NT2/D1 (cell line): ENCODE data around the gene DIAPH2.

ENCODE experiments used
- DNase-seq: peaks from one replicate; pipeline ENCODE4 v3.0.0-alpha.2; 2011; ENCODE audit warnings: low read depth, low spot score
- H3K27me3 ChIP-seq: 2 replicates; pipeline ENCODE4 v1.6.0; 2011; ENCODE audit warnings: mild to moderate bottlenecking; ENCODE audit not compliant: insufficient read length, insufficient read depth
- H3K36me3 ChIP-seq: 2 replicates; pipeline ENCODE4 v1.6.1; 2011; ENCODE audit warnings: mild to moderate bottlenecking, low read length, mixed read lengths; ENCODE audit not compliant: insufficient read depth, insufficient read length
- H3K4me1 ChIP-seq: 2 replicates; pipeline ENCODE4 v1.5.1; 2011; ENCODE audit not compliant: insufficient read depth, insufficient read length
- H3K4me3 ChIP-seq: 2 replicates; pipeline ENCODE4 v1.5.1; 2011; ENCODE audit warnings: low read depth; ENCODE audit not compliant: insufficient read length
- H3K9ac ChIP-seq: 2 replicates; pipeline ENCODE4 v1.6.0; 2011; ENCODE audit warnings: low read depth; ENCODE audit not compliant: insufficient read length
- H3K9me3 ChIP-seq: 2 replicates; pipeline ENCODE4 v1.5.1; 2011; ENCODE audit warnings: mild to moderate bottlenecking, low read length; ENCODE audit not compliant: insufficient read depth
- SUZ12 ChIP-seq: IDR thresholded peaks from 2 replicates; pipeline ENCODE4 v1.6.1; 2011; ENCODE audit not compliant: insufficient read length, insufficient read depth; ENCODE audit errors: extremely low read depth
- YY1 ChIP-seq: IDR thresholded peaks from 2 replicates; pipeline ENCODE4 v1.6.1; 2011; ENCODE audit not compliant: insufficient read length, insufficient read depth
- ZNF274 ChIP-seq: IDR thresholded peaks from 2 replicates; pipeline ENCODE4 v1.6.1; 2011; ENCODE audit warnings: mild to moderate bottlenecking, low read depth, low read length

DIAPH2 gene

GRCh38 chrX:97210501-97210900 is 525.9 kb downstream of the DIAPH2 start:
- TF ChIP-seq YY1 (no peak), ZNF274 (no peak), SUZ12 (no peak)
- no peak for DNase-seq
- Histone ChIP-seq H3K36me3 (no peaks in the 10 kb centered on the region), H3K4me3 (no peak overlapping the region), H3K4me1 (no peaks in the 10 kb centered on the region), H3K9me3 (no peaks in the 10 kb centered on the region), H3K9ac (no peak overlapping the region), H3K27me3 (no peaks in the 10 kb centered on the region)

GRCh38 chrX:97211070-97211469 is 526.4 kb downstream of the DIAPH2 start:
- Histone ChIP-seq H3K4me1 (no peaks in the 10 kb centered on the region), H3K9me3 (no peaks in the 10 kb centered on the region), H3K9ac (no peak overlapping the region), H3K4me3 (no peak overlapping the region), H3K27me3 (no peaks in the 10 kb centered on the region), H3K36me3 (no peaks in the 10 kb centered on the region)
- no peak for DNase-seq
- TF ChIP-seq SUZ12, result no peak
- TF ChIP-seq ZNF274, result no peak
- no peak for TF ChIP-seq YY1

GRCh38 chrX:97215186-97215585 is 530.5 kb downstream of the DIAPH2 start:
- H3K9ac ChIP-seq, result no peak overlapping the region
- TF ChIP-seq ZNF274 (no peak), SUZ12 (no peak), YY1 (no peak)
- H3K4me1 ChIP-seq, result no peaks in the 10 kb centered on the region
- DNase-seq, result no peak
- no peaks in the 10 kb centered on the region for H3K9me3 ChIP-seq
- H3K36me3 ChIP-seq, result no peaks in the 10 kb centered on the region
- H3K4me3 ChIP-seq, result no peak overlapping the region
- H3K27me3 ChIP-seq, result no peaks in the 10 kb centered on the region

GRCh38 chrX:97224148-97224547 is 539.5 kb downstream of the DIAPH2 start:
- TF ChIP-seq ZNF274 (no peak), YY1 (no peak), SUZ12 (no peak)
- no peak for DNase-seq

DNA sequence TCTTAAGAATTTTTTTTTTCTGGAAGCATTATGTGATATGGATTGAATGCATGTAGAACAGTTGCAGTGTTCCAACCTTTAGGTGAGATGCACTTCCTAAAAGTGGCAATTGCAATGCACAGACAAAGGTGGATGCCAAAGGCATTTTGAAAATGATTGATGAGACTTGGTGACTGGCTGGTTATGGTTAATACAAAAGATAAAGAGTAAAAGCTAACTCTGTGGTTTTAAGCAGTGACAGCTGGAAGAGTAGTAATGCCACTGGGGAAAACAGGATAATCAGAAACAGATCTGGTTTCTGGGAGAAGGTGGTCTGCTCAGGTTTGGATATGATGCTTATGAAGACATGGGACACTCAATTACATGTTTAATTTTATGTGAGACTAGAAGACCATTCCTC is 544.7 kb downstream of the DIAPH2 start:
- no peak overlapping the region for H3K9ac ChIP-seq
- no peaks in the 10 kb centered on the region for H3K4me1 ChIP-seq
- DNase-seq, result no peak
- H3K27me3 ChIP-seq, result no peaks in the 10 kb centered on the region
- no peak for TF ChIP-seq ZNF274
- no peak for TF ChIP-seq YY1
- no peak for TF ChIP-seq SUZ12
- H3K4me3 ChIP-seq, result no peak overlapping the region
- no peaks in the 10 kb centered on the region for H3K36me3 ChIP-seq
- no peaks in the 10 kb centered on the region for H3K9me3 ChIP-seq

More at GRCh38 chrX:97224148-97224547, 539.5 kb downstream of the DIAPH2 start:
- no peaks in the 10 kb centered on the region for H3K9me3 ChIP-seq
- no peaks in the 10 kb centered on the region for H3K27me3 ChIP-seq
- no peak overlapping the region for H3K4me3 ChIP-seq
- no peaks in the 10 kb centered on the region for H3K4me1 ChIP-seq
- no peak overlapping the region for H3K9ac ChIP-seq
- H3K36me3 ChIP-seq, result no peaks in the 10 kb centered on the region

DNA sequence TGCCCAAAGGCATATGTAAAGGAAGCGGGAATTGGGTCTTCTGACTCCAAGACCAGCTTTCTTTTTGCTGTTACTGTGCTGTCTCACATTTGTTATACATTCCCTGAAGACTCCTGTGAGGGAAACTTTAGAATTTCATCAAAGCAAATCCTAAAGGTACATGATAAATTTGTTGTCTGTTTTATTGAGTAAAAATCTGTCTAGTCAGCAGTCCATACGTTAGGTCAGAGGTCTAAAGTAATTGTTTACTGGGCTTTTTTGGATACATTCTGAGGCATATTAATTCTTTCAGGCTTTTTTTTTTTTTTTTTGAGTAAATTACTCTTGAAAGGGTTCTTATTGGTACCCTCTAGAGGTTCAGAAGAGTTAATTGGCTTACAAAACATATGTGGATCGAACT is 546.3 kb downstream of the DIAPH2 start:
- H3K27me3 ChIP-seq, result no peaks in the 10 kb centered on the region
- no peaks in the 10 kb centered on the region for H3K36me3 ChIP-seq
- no peak for DNase-seq
- TF ChIP-seq YY1 (no peak), ZNF274 (no peak), SUZ12 (no peak)
- no peak overlapping the region for H3K9ac ChIP-seq
- no peak overlapping the region for H3K4me3 ChIP-seq
- H3K4me1 ChIP-seq, result no peaks in the 10 kb centered on the region
- no peaks in the 10 kb centered on the region for H3K9me3 ChIP-seq

DNA sequence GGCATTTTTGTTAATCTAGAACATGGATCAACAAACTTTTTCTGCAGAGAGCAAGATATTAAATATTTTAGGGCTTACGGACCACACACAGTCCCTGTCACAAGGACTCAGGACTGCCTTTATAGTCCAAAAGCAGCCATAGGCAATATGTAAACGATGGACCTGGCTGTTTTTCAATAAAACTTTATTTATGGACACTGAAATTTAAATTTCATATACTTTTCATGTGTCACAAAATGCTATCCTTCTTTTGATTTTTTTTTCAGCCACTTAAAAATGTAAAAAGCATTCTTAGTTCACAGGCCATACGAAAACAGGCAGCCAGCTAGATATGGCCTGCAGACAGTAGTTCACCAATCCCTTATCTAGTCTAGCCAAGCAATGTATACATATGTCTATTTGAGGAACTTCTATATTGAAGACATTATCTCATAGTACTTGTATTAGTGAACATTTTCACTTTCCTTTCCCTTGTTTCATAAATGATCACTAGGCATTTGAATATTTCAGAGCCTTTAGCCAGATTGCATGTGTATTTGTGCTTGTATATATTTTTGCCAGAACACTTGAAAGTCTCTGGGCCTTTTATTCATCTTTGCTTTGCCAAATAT is 549.9 kb downstream of the DIAPH2 start:
- H3K4me3 ChIP-seq, result no peak overlapping the region
- DNase-seq, result no peak
- no peaks in the 10 kb centered on the region for H3K9me3 ChIP-seq
- no peaks in the 10 kb centered on the region for H3K4me1 ChIP-seq
- TF ChIP-seq ZNF274, result no peak
- TF ChIP-seq SUZ12, result no peak
- no peak for TF ChIP-seq YY1
- H3K36me3 ChIP-seq, result no peaks in the 10 kb centered on the region
- H3K9ac ChIP-seq, result no peak overlapping the region
- no peaks in the 10 kb centered on the region for H3K27me3 ChIP-seq
